ENCODE measurements around the gene CYCS.

DNA sequence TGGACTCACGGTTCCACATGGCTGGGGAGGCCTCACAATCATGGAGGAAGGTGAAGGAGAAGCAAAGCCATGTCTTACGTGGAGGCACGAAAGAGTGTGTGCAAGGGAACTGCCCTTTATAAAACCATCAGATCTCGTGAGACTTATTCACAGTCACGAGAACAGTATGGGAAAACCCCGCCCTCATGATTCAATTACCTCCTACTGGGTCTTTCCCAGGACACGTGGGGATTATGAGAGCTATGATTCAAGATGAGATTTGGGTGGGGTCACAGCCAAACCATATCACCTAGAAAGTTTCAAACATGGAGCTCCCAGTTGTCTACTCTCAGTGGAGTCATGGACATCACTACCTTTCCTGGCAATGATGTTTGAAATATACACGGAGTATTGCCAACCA lies 49.6 kb downstream of the CYCS start:
- TF ChIP-seq, protein P1, sequence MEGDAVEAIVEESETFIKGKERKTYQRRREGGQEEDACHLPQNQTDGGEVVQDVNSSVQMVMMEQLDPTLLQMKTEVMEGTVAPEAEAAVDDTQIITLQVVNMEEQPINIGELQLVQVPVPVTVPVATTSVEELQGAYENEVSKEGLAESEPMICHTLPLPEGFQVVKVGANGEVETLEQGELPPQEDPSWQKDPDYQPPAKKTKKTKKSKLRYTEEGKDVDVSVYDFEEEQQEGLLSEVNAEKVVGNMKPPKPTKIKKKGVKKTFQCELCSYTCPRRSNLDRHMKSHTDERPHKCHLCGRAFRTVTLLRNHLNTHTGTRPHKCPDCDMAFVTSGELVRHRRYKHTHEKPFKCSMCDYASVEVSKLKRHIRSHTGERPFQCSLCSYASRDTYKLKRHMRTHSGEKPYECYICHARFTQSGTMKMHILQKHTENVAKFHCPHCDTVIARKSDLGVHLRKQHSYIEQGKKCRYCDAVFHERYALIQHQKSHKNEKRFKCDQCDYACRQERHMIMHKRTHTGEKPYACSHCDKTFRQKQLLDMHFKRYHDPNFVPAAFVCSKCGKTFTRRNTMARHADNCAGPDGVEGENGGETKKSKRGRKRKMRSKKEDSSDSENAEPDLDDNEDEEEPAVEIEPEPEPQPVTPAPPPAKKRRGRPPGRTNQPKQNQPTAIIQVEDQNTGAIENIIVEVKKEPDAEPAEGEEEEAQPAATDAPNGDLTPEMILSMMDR (IDR thresholded peaks at IDR 0.05; ENCODE audit: control extremely low read depth in 1 of 3, insufficient read depth in 1 of 3, low read depth in 1 of 3, low read length in 3 of 3), result no peak
- TF ChIP-seq EGR1 (IDR thresholded peaks at IDR 0.05; ENCODE audit: borderline replicate concordance, low read depth, low read length) (no peak), EZH2 (IDR thresholded peaks at IDR 0.05; ENCODE audit: low read depth, low read length, severe bottlenecking) (no peak), RFX5 (IDR thresholded peaks at IDR 0.05; ENCODE audit: borderline replicate concordance, low read depth, low read length) (no peak)
